PC-9 (cell line): ENCODE data around the gene LRFN2.

Experiments
- CTCF ChIP-seq: fragments of 200-600 bp; sonication (generic); conservative IDR thresholded peaks from 2 replicates; pipeline ENCODE4 v1.6.1; 2017; ENCODE audit warnings: mixed run types, antibody characterized with exemption, mild to moderate bottlenecking, moderate library complexity
- EZH2 ChIP-seq: fragments of 200-600 bp; sonication (generic); IDR thresholded peaks from 2 replicates; pipeline ENCODE4 v1.8.0; 2017; ENCODE audit warnings: antibody characterized with exemption, low read depth

- TF ChIP-seq CTCF (no peak), EZH2 (no peak)
Observed at GRCh38 chr6:40626886-40627285, 39.7 kb upstream of the LRFN2 start.
